Body of pancreas (tissue), 4 donors: ENCODE results near the gene CTPS2.

Experiments
- POLR2A ChIP-seq, 3 donors: fragments of 450-650 bp; IDR thresholded peaks; one replicate each; pipeline ENCODE4 v1.6.1; 2016; ENCODE audit warnings: antibody characterized with exemption in 3 of 3, mild to moderate bottlenecking in 2 of 3
- TF ChIP-seq, protein P1 (sequence below), 7 experiments: fragments of 450-650 bp in 4 of 7; fragments of 200-600 bp in 3 of 7; sonication (generic) in 3 of 7; IDR thresholded peaks; one replicate each; pipeline ENCODE4 v1.5.1; 2016 to 2019; ENCODE audit warnings: antibody characterized with exemption in 7 of 7

DNA sequence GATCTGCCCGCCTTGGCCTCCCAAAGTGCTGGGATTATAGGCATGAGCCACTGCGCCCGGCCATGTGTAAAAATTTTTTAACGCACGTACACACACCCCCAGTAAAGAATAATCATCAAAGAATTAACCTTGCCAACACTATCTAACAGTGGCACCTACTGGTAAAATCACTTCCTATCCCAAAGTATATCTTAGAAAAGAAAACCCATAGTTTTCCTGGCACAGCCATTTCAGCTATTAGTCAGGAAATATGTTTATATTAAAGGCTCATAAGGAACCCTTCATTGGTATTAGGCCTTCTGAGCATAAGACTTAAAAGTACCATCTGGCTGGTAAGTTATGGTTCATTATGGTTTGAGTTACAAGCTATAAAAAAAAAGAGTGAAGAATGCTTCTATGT lies 48.4 kb downstream of the CTPS2 start:
- TF ChIP-seq, protein P1, sequence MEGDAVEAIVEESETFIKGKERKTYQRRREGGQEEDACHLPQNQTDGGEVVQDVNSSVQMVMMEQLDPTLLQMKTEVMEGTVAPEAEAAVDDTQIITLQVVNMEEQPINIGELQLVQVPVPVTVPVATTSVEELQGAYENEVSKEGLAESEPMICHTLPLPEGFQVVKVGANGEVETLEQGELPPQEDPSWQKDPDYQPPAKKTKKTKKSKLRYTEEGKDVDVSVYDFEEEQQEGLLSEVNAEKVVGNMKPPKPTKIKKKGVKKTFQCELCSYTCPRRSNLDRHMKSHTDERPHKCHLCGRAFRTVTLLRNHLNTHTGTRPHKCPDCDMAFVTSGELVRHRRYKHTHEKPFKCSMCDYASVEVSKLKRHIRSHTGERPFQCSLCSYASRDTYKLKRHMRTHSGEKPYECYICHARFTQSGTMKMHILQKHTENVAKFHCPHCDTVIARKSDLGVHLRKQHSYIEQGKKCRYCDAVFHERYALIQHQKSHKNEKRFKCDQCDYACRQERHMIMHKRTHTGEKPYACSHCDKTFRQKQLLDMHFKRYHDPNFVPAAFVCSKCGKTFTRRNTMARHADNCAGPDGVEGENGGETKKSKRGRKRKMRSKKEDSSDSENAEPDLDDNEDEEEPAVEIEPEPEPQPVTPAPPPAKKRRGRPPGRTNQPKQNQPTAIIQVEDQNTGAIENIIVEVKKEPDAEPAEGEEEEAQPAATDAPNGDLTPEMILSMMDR (IDR thresholded peaks at IDR 0.05) = no peak
- TF ChIP-seq POLR2A (IDR thresholded peaks at IDR 0.05) = no peak
